ENCODE data around the gene HYCC1. TPM values are rescaled to one million over a fixed set of nuclear protein-coding genes. Genes with fewer than 3 reads are reported as not detected.

Gene HYCC1
- total and polyA plus RNA-seq, 2 donors (not counting 1 experiment from before 2014, with no cell fraction given), result 7.0 to 40.8 TPM

- Histone ChIP-seq H3K27ac (ENCODE audit: low read length in 2 of 2) (peak overlapping the region; percentile 40 to 70), H4K20me1 (ENCODE audit: control insufficient read depth, insufficient read depth, low read length, poor library complexity, severe bottlenecking) (peaks cover 12% of the 10 kb centered on the region), H3K9me3 (ENCODE audit: control extremely low read depth in 1 of 3, control insufficient read depth in 2 of 3, insufficient read depth in 1 of 3, low read length in 2 of 3) (peaks cover 0 to 6% (median 0%) of the 10 kb centered on the region in 3 donors), H3K4me2 (replicated peaks; ENCODE audit: low read depth, low read length, poor library complexity, severe bottlenecking) (peak overlapping the region; percentile 89), H3K36me3 (replicated peaks in 1 of 2; ENCODE audit: control extremely low read depth in 1 of 2, control insufficient read depth in 1 of 2, extremely low read depth in 1 of 2, insufficient read depth in 2 of 2, low read length in 1 of 2) (no peaks in the 10 kb centered on the region), H3K27me3 (replicated peaks in 1 of 4; ENCODE audit: control extremely low read depth in 1 of 4, control insufficient read depth in 3 of 4, insufficient read depth in 4 of 4, low read length in 3 of 4) (no peaks in the 10 kb centered on the region), H3K4me1 (ENCODE audit: control insufficient read depth in 2 of 2, insufficient read depth in 2 of 2, low read length in 2 of 2) (peaks cover 64 to 71% of the 10 kb centered on the region in 2 donors), H3K9ac (ENCODE audit: low read length) (peak overlapping the region; percentile 86), H3K79me2 (ENCODE audit: control insufficient read depth, insufficient read depth, low read length) (peaks cover 58% of the 10 kb centered on the region), H2AFZ (ENCODE audit: insufficient read depth, low read depth, low read length, poor library complexity, severe bottlenecking) (peak overlapping the region; percentile 80), H3K4me3 (ENCODE audit: control extremely low read depth in 1 of 5, extremely low read depth in 1 of 5, insufficient read depth in 1 of 5, low read depth in 2 of 5, low read length in 4 of 5) (peak overlapping the region; percentile 68 to 85 (median 80))
- Mint-ChIP-seq H3K27me3 (no peaks in the 10 kb centered on the region), H3K4me3 (no peak overlapping the region), H3K4me1 (peaks cover 39% of the 10 kb centered on the region), H3K27ac (no peak overlapping the region), H3K9me3 (ENCODE audit: insufficient read depth) (no peaks in the 10 kb centered on the region)
- no peak for ATAC-seq (ENCODE audit: low read depth)
- under 1% methylated on average over 45 of the region's 52 CpGs for WGBS (ENCODE audit: insufficient coverage)
- TF ChIP-seq EZH2 (IDR thresholded peaks at IDR 0.05; ENCODE audit: borderline replicate concordance, insufficient read depth, low read depth, low read length, poor library complexity, severe bottlenecking) (no peak), CTCF (IDR thresholded peaks at IDR 0.05) (no peak)
- DNase-seq, result peak; percentile 51
- POLR2A ChIA-PET, result interaction anchor here (0.8 kb wide), 1 partner anchor 108 kb away, joined by 3 read pairs; no protein-coding TSS in a partner anchor
- intact Hi-C loops (cut with micrococcal nuclease), result loop anchor here (5.0 to 10.0 kb wide), 5 partner anchors 141 to 1658 kb away; partner anchors contain the start of genes CDCA7L, IL6 and TRA2A
- CTCF ChIA-PET, result interaction anchor here (0.8 to 1.7 kb wide), 5 partner anchors 9 to 285 kb away, joined by 3 to 7 read pairs (median 3); no protein-coding TSS in a partner anchor
Observed at GRCh38 chr7:23012908-23013714, 819 bp downstream of the HYCC1 start.

GRCh38 chr7:23012186-23012585 is 1.7 kb downstream of the HYCC1 start:
- no peak for TF ChIP-seq EZH2 (IDR thresholded peaks at IDR 0.05; ENCODE audit: borderline replicate concordance, insufficient read depth, low read depth, low read length, poor library complexity, severe bottlenecking)
- TF ChIP-seq CTCF (IDR thresholded peaks at IDR 0.05), result no peak
- Histone ChIP-seq H3K36me3 (replicated peaks in 1 of 2; ENCODE audit: control extremely low read depth in 1 of 2, control insufficient read depth in 1 of 2, extremely low read depth in 1 of 2, insufficient read depth in 2 of 2, low read length in 1 of 2) (no peaks in the 10 kb centered on the region), H3K27me3 (replicated peaks in 1 of 4; ENCODE audit: control extremely low read depth in 1 of 4, control insufficient read depth in 3 of 4, insufficient read depth in 4 of 4, low read length in 3 of 4) (no peaks in the 10 kb centered on the region), H3K4me3 (ENCODE audit: control extremely low read depth in 1 of 5, extremely low read depth in 1 of 5, insufficient read depth in 1 of 5, low read depth in 2 of 5, low read length in 4 of 5) (peak overlapping the region in 4 of 5 experiments; percentile 68 to 85 (median 80)), H2AFZ (ENCODE audit: insufficient read depth, low read depth, low read length, poor library complexity, severe bottlenecking) (no peak overlapping the region), H3K9ac (ENCODE audit: low read length) (peak overlapping the region; percentile 86), H3K9me3 (ENCODE audit: control extremely low read depth in 1 of 3, control insufficient read depth in 2 of 3, insufficient read depth in 1 of 3, low read length in 2 of 3) (peaks cover 0 to 3% (median 0%) of the 10 kb centered on the region in 3 donors), H3K27ac (ENCODE audit: low read length in 2 of 2) (no peak overlapping the region), H3K4me1 (ENCODE audit: control insufficient read depth in 2 of 2, insufficient read depth in 2 of 2, low read length in 2 of 2) (peaks cover 55 to 61% of the 10 kb centered on the region in 2 donors), H3K79me2 (ENCODE audit: control insufficient read depth, insufficient read depth, low read length) (peaks cover 67% of the 10 kb centered on the region), H4K20me1 (ENCODE audit: control insufficient read depth, insufficient read depth, low read length, poor library complexity, severe bottlenecking) (peaks cover 20% of the 10 kb centered on the region), H3K4me2 (replicated peaks; ENCODE audit: low read depth, low read length, poor library complexity, severe bottlenecking) (peak overlapping the region; percentile 89)
- CTCF ChIA-PET, result interaction anchor here (0.8 to 1.7 kb wide), 4 partner anchors 10 to 43 kb away, joined by 3 to 7 read pairs (median 4); no protein-coding TSS in a partner anchor
- Mint-ChIP-seq H3K4me3 (no peak overlapping the region), H3K27ac (no peak overlapping the region), H3K9me3 (ENCODE audit: insufficient read depth) (no peaks in the 10 kb centered on the region), H3K27me3 (no peaks in the 10 kb centered on the region), H3K4me1 (peaks cover 33% of the 10 kb centered on the region)
- 100% methylated on average over 4 of the region's 6 CpGs for WGBS (ENCODE audit: insufficient coverage)
- POLR2A ChIA-PET, result no interaction called here
- intact Hi-C loops (cut with micrococcal nuclease), result loop anchor here (5.0 to 10.0 kb wide), 5 partner anchors 140 to 1657 kb away; partner anchors contain the start of genes CDCA7L, IL6 and TRA2A
- ATAC-seq (ENCODE audit: low read depth) (no peak), DNase-seq (no peak)

Measured in B cell (primary cell).